Measurements from ENCODE around the gene ZMYM3. TPM values are rescaled to one million over a fixed set of nuclear protein-coding genes. Genes with fewer than 3 reads are reported as not detected.

Gene ZMYM3
- total RNA-seq, 2 experiments from 2014 or later: 25.8 to 27.5 TPM

DNA sequence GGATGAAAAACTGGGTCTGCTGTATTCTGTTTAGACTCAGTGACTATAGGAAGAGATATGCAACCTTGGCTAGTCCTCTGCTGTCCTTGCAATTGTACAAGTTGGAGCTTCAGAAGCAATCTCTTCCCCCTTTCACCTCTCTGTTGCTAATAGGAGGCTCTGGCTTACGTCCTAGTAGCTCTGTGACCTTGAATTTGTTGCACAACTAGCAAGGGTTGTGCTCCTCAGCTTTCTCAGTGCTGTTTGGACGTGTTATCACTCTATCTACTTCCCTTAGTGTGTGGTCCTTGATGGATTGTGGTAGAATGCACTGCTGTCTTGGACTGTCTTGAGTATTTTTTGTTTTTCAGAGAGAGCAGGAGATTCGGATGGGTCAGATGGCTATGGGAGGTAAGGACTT lies 44.2 kb upstream of the ZMYM3 start:
- POLR2A ChIA-PET: interaction anchor here (0.5 to 3.5 kb wide), 3 partner anchors 8 to 15 kb away, joined by 3 to 14 read pairs (median 4); partner anchors contain the start of gene NONO
- no peak overlapping the region for H3K4me3 Mint-ChIP-seq
- H3K4me1 Mint-ChIP-seq (ENCODE audit: low read depth): peaks cover 27% of the 10 kb centered on the region
- H3K27ac Mint-ChIP-seq: no peak overlapping the region
- CTCF ChIA-PET: no interaction called here
- intact Hi-C loops (cut with micrococcal nuclease): no loop called here
- TF ChIP-seq, protein P1, sequence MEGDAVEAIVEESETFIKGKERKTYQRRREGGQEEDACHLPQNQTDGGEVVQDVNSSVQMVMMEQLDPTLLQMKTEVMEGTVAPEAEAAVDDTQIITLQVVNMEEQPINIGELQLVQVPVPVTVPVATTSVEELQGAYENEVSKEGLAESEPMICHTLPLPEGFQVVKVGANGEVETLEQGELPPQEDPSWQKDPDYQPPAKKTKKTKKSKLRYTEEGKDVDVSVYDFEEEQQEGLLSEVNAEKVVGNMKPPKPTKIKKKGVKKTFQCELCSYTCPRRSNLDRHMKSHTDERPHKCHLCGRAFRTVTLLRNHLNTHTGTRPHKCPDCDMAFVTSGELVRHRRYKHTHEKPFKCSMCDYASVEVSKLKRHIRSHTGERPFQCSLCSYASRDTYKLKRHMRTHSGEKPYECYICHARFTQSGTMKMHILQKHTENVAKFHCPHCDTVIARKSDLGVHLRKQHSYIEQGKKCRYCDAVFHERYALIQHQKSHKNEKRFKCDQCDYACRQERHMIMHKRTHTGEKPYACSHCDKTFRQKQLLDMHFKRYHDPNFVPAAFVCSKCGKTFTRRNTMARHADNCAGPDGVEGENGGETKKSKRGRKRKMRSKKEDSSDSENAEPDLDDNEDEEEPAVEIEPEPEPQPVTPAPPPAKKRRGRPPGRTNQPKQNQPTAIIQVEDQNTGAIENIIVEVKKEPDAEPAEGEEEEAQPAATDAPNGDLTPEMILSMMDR (IDR thresholded peaks at IDR 0.05): no peak
- H3K27me3 Mint-ChIP-seq: no peaks in the 10 kb centered on the region
- peaks cover 64% of the 10 kb centered on the region for H3K36me3 Mint-ChIP-seq (ENCODE audit: low read depth)
- ATAC-seq (no peak), DNase-seq (no peak)
- H3K9me3 Mint-ChIP-seq: no peaks in the 10 kb centered on the region

DNA sequence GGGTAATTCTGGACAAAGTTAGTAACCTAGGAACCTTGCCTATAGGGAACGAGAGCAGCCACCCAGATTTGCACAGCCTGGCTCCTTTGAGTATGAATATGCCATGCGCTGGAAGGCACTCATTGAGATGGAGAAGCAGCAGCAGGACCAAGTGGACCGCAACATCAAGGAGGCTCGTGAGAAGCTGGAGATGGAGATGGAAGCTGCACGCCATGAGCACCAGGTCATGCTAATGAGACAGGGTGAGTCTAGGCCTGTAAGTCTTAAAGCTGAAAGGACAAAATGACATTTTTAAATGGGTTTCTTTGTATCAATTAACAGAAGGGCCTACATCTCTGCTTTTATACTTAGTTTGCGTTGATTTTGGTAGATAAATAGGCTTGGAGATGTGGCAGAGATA lies 42.9 kb upstream of the ZMYM3 start:
- POLR2A ChIA-PET: interaction anchor here (0.5 to 3.5 kb wide), 4 partner anchors 9 to 215 kb away, joined by 3 to 14 read pairs (median 6); partner anchors contain the start of gene NONO
- CTCF ChIA-PET: no interaction called here
- TF ChIP-seq, protein P1 (IDR thresholded peaks at IDR 0.05): no peak
- ATAC-seq: no peak
- Mint-ChIP-seq H3K36me3 (ENCODE audit: low read depth) (peaks cover 69% of the 10 kb centered on the region), H3K27ac (no peak overlapping the region), H3K4me1 (ENCODE audit: low read depth) (peaks cover 15% of the 10 kb centered on the region), H3K9me3 (no peaks in the 10 kb centered on the region), H3K27me3 (no peaks in the 10 kb centered on the region), H3K4me3 (no peak overlapping the region)
- intact Hi-C loops (cut with micrococcal nuclease): no loop called here
- no peak for DNase-seq

DNA sequence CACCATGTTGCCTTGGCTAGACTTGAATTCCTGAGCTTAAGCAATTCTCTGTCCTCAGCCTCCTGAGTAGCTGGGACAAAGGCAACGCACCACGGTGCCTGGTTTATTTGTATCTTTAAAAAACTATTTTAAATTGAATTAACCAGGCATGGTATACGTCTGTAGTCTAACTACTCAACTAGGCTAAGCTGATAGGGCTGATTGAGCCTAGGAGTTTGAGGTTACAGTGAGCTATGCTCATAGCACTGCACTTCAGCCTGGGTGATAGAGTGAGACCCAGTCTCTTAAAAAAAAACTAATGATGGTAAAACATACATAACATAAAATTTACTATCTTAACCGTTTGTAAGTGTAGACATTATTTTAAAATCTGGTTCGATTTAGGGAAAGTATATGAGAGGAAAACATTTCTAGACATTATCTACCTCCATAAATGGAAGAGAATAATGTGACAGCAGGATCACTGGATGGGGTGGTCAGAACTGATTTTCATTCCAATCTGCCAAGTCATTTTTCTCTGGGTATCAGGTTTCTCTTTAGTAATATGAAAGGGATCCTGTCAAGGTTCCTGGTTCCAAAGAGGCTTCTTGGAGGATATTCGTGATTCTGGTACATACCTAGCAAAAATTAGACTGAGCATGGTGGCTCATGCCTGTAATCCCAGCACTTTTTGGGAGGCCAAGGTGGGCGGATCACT lies 38.9 kb upstream of the ZMYM3 start:
- intact Hi-C loops (cut with micrococcal nuclease): no loop called here
- POLR2A ChIA-PET: interaction anchor here (0.8 to 1.7 kb wide), 6 partner anchors 9 to 111 kb away, joined by 3 to 12 read pairs (median 4); partner anchors contain the start of genes ITGB1BP2 and NONO
- CTCF ChIA-PET: no interaction called here
- ATAC-seq (no peak), DNase-seq (no peak)
- H3K9me3 Mint-ChIP-seq: no peaks in the 10 kb centered on the region
- TF ChIP-seq, protein P1 (IDR thresholded peaks at IDR 0.05): no peak
- no peak overlapping the region for H3K4me3 Mint-ChIP-seq
- H3K36me3 Mint-ChIP-seq (ENCODE audit: low read depth): peaks cover 55% of the 10 kb centered on the region
- H3K27me3 Mint-ChIP-seq: no peaks in the 10 kb centered on the region
- peaks cover 13% of the 10 kb centered on the region for H3K4me1 Mint-ChIP-seq (ENCODE audit: low read depth)
- H3K27ac Mint-ChIP-seq: no peak overlapping the region

DNA sequence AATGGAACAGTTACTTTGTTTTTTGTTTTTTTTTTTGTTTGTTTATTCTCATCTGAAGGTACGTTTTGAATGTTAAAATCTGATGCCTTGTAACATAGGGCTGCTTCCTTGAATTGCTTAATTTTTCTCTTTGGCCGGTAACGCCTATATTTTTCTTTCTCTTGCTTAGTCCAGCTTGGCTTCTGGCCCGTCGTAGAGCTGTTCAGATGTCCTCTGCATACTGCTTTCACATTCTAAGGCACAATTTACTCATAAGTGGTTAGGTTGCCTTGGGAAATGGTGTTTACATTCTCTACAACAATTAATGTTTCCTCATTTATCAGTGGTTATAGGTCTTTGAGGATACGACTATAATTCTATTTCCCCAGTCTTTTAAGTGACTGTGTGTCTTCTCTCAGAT lies 37.4 kb upstream of the ZMYM3 start:
- ATAC-seq (no peak), DNase-seq (no peak)
- Mint-ChIP-seq H3K27me3 (no peaks in the 10 kb centered on the region), H3K9me3 (no peaks in the 10 kb centered on the region), H3K27ac (peak overlapping the region; percentile 30), H3K36me3 (ENCODE audit: low read depth) (peaks cover 44% of the 10 kb centered on the region), H3K4me1 (ENCODE audit: low read depth) (peaks cover 13% of the 10 kb centered on the region), H3K4me3 (no peak overlapping the region)
- TF ChIP-seq, protein P1 (IDR thresholded peaks at IDR 0.05): no peak
- POLR2A ChIA-PET: interaction anchor here (0.6 to 1.7 kb wide), 6 partner anchors 8 to 253 kb away, joined by 3 to 12 read pairs (median 4); partner anchors contain the start of genes ITGB1BP2 and NONO
- CTCF ChIA-PET: no interaction called here
- intact Hi-C loops (cut with micrococcal nuclease): no loop called here

DNA sequence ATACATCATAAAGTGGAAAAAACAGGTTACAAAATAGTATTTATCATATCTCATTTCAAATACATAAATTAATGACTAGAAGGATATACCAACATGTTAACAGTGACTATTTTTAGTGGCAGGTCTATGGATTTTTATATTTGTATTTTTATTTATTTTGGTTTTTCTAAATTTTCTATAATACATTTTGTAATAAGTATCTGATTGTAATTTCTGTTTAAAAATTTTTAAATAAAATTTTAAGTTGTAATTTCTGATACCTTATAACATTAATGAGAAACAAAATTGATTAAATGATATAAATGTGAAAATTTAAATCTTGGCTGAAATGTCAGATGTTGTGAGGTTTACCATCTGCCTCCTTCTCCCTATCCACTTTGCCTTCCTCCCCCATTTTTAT lies 32.0 kb upstream of the ZMYM3 start:
- no peaks in the 10 kb centered on the region for H3K27me3 Mint-ChIP-seq
- DNase-seq (no peak), ATAC-seq (no peak)
- H3K4me1 Mint-ChIP-seq (ENCODE audit: low read depth): peaks cover 9% of the 10 kb centered on the region
- peak overlapping the region; percentile 86 for H3K4me3 Mint-ChIP-seq
- no peaks in the 10 kb centered on the region for H3K9me3 Mint-ChIP-seq
- H3K27ac Mint-ChIP-seq: peak overlapping the region; percentile 55
- TF ChIP-seq, protein P1 (IDR thresholded peaks at IDR 0.05): no peak
- intact Hi-C loops (cut with micrococcal nuclease): loop anchor here (10.0 kb wide), 2 partner anchors 91 to 249 kb away; partner anchors contain the start of gene OGT
- peaks cover 37% of the 10 kb centered on the region for H3K36me3 Mint-ChIP-seq (ENCODE audit: low read depth)
- ChIA-PET CTCF (no interaction called here), POLR2A (interaction anchor here (0.7 to 4.7 kb wide), 6 partner anchors 30 to 256 kb away, joined by 3 to 13 read pairs (median 4); partner anchors contain the start of gene TAF1)
